HEK293 (cell line): ENCODE measurements around the gene PEF1.

ENCODE experiments used
- CTCF ChIA-PET: fragments of 350-600 bp; formaldehyde crosslinking; extraction: SDS; loops from one replicate; lab custom pipeline; 2021; ENCODE audit warnings: antibody characterized with exemption; lab: Yijun Ruan, JAX
- POLR2A ChIA-PET: fragments of 300-600 bp; formaldehyde crosslinking; extraction: SDS; loops from one replicate; lab custom pipeline; 2020; ENCODE audit warnings: antibody characterized with exemption, inconsistent platforms; lab: Yijun Ruan, JAX
- H3K27ac ChIP-seq: fragments of 200-500 bp; sonication (Bioruptor generic); 2 replicates; pipeline ENCODE4 v1.5.1; 2014; ENCODE audit warnings: low read depth, low read length, control low read depth, inconsistent platforms; ENCODE audit errors: extremely low read depth
- H3K36me3 ChIP-seq, 2 experiments: fragments of 200-500 bp in 1 of 2; sonication (Bioruptor generic) in 1 of 2; 1 replicate in 1 of 2; 2 replicates in 1 of 2; pipeline ENCODE4 v1.5.1; 2014 to 2017; ENCODE audit warnings: inconsistent platforms in 2 of 2, low read length in 2 of 2; ENCODE audit not compliant: control insufficient read depth in 2 of 2, insufficient read depth in 1 of 2
- H3K4me1 ChIP-seq: fragments of 200-500 bp; sonication (Bioruptor generic); 2 replicates; pipeline ENCODE4 v1.5.1; 2014; ENCODE audit warnings: mild to moderate bottlenecking, low read length, inconsistent platforms; ENCODE audit not compliant: control insufficient read depth, insufficient read depth
- H3K4me3 ChIP-seq: 2 replicates; pipeline ENCODE4 v1.5.1; 2011; ENCODE audit warnings: low read depth, mild to moderate bottlenecking, control low read depth, low read length, moderate library complexity
- H3K9me3 ChIP-seq: fragments of 200-500 bp; sonication (Bioruptor generic); 2 replicates; pipeline ENCODE4 v1.5.1; 2014; ENCODE audit warnings: low read depth, low read length, inconsistent platforms; ENCODE audit not compliant: control insufficient read depth, insufficient read depth
- BCL11B ChIP-seq: fragments of 450-650 bp; formaldehyde crosslinking; IDR thresholded peaks from 2 replicates; pipeline ENCODE4 v1.5.1; 2016; ENCODE audit warnings: low read depth, missing biosample characterization, missing genetic modification characterization
- GLIS2 ChIP-seq: fragments of 450-650 bp; formaldehyde crosslinking; IDR thresholded peaks from 2 replicates; pipeline ENCODE4 v1.5.1; 2016; ENCODE audit warnings: missing biosample characterization, missing genetic modification characterization
- IKZF3 ChIP-seq: fragments of 450-650 bp; IDR thresholded peaks from 2 replicates; pipeline ENCODE4 v1.5.0; 2018; ENCODE audit warnings: missing biosample characterization, mild to moderate bottlenecking, missing genetic modification characterization, moderate library complexity
- KLF10 ChIP-seq: fragments of 450-650 bp; IDR thresholded peaks from 2 replicates; pipeline ENCODE4 v1.5.1; 2018; ENCODE audit warnings: missing biosample characterization, mild to moderate bottlenecking, missing genetic modification characterization
- KLF7 ChIP-seq: fragments of 450-650 bp; formaldehyde crosslinking; IDR thresholded peaks from 2 replicates; pipeline ENCODE4 v1.5.1; 2016; ENCODE audit warnings: missing biosample characterization, missing genetic modification characterization, borderline replicate concordance
- SP7 ChIP-seq: fragments of 450-650 bp; formaldehyde crosslinking; IDR thresholded peaks from 2 replicates; pipeline ENCODE4 v1.5.1; 2016; ENCODE audit warnings: missing biosample characterization, missing genetic modification characterization
- ZNF121 ChIP-seq: fragments of 450-650 bp; formaldehyde crosslinking; IDR thresholded peaks from 2 replicates; pipeline ENCODE4 v1.5.1; 2016; ENCODE audit warnings: missing biosample characterization, missing genetic modification characterization
- ZNF19 ChIP-seq: fragments of 450-650 bp; formaldehyde crosslinking; IDR thresholded peaks from 2 replicates; pipeline ENCODE4; 2016; ENCODE audit warnings: missing biosample characterization, missing genetic modification characterization, low read depth
- ZNF24 ChIP-seq: fragments of 450-650 bp; formaldehyde crosslinking; IDR thresholded peaks from 2 replicates; pipeline ENCODE4 v1.5.1; 2016; ENCODE audit warnings: missing biosample characterization, missing genetic modification characterization
- ZNF391 ChIP-seq: fragments of 450-650 bp; formaldehyde crosslinking; IDR thresholded peaks from 2 replicates; pipeline ENCODE4 v1.5.1; 2016; ENCODE audit warnings: low read depth, missing biosample characterization, missing genetic modification characterization, borderline replicate concordance
- ZNF404 ChIP-seq: fragments of 450-650 bp; formaldehyde crosslinking; IDR thresholded peaks from 2 replicates; pipeline ENCODE4 v1.5.1; 2017; ENCODE audit warnings: missing biosample characterization, missing genetic modification characterization
- ZNF558 ChIP-seq: fragments of 450-650 bp; formaldehyde crosslinking; IDR thresholded peaks from 2 replicates; pipeline ENCODE4 v1.5.1; 2016; ENCODE audit warnings: missing biosample characterization, missing genetic modification characterization
- ZNF571 ChIP-seq: fragments of 450-650 bp; formaldehyde crosslinking; IDR thresholded peaks from 2 replicates; pipeline ENCODE4 v1.5.0; 2017; ENCODE audit warnings: missing biosample characterization, missing genetic modification characterization
- ZNF623 ChIP-seq: fragments of 450-650 bp; formaldehyde crosslinking; IDR thresholded peaks from 2 replicates; pipeline ENCODE4 v1.5.1; 2016; ENCODE audit warnings: missing biosample characterization, missing genetic modification characterization
- ZNF677 ChIP-seq: fragments of 450-650 bp; IDR thresholded peaks from 2 replicates; pipeline ENCODE4 v1.5.0; 2018; ENCODE audit warnings: missing biosample characterization, mild to moderate bottlenecking, missing genetic modification characterization, moderate library complexity
- ZNF76 ChIP-seq: fragments of 450-650 bp; formaldehyde crosslinking; IDR thresholded peaks from 2 replicates; pipeline ENCODE4; 2016; ENCODE audit warnings: low read depth, missing biosample characterization, missing genetic modification characterization, borderline replicate concordance
- TF ChIP-seq, protein P1 (sequence below): fragments of 450-650 bp; formaldehyde crosslinking; IDR thresholded peaks from 2 replicates; pipeline ENCODE4 v1.5.1; 2016; ENCODE audit warnings: missing biosample characterization, missing genetic modification characterization
- TF ChIP-seq, protein P2 (sequence below): fragments of 450-650 bp; formaldehyde crosslinking; IDR thresholded peaks from 2 replicates; pipeline ENCODE4 v1.5.1; 2017; ENCODE audit warnings: missing biosample characterization, missing genetic modification characterization
- TF ChIP-seq, protein P3 (sequence below): fragments of 450-650 bp; formaldehyde crosslinking; IDR thresholded peaks from 2 replicates; pipeline ENCODE4 v1.5.1; 2017; ENCODE audit warnings: missing biosample characterization, missing genetic modification characterization
- TF ChIP-seq, protein P4 (sequence below): fragments of 450-650 bp; formaldehyde crosslinking; IDR thresholded peaks from 2 replicates; pipeline ENCODE4 v1.5.0; 2017; ENCODE audit warnings: missing biosample characterization, missing genetic modification characterization, borderline replicate concordance

Gene PEF1

DNA sequence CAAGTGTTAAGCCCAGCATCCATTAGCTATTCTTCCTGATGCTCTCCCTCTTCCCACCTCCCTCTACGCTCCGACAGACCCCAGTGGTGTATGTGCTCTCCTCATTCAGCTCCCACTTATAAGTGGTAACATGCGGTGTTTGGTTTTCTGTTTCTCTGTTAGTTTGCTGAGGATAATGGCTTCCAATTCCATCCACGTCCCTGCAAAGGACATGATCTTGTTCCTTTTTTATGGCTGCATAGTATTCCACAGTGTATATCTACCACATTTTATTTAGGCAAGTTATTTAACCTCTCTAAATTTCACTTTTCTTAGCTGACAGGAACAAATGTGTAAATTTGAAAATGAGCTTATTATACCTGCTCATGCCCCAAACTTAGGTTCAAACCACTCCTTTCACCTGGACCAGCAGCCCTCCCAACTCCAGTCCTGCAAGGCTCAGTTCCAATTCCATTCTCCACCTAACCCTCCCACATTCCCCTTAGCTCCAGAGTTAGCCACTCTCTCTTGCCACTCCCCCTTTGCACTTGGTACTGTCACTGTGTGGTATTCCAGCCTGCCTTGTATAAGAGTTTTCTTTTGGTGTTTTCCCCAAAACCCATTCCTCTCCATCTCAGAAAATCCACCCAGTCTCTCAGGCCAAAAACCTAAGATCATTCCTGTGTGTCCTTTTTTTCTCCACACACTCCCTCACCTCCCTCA, 1.7 kb upstream of the PEF1 start (continued):
- TF ChIP-seq ZNF677 (tag by site-specific recombination) (no peak), ZNF404 (tag by site-specific recombination) (no peak), ZNF571 (tag by site-specific recombination) (no peak), ZNF76 (no peak), SP7 (tag by site-specific recombination) (0 out of 2 replicates have a peak, but pooled peaks have one; percentile 13)
- TF ChIP-seq, protein P1, sequence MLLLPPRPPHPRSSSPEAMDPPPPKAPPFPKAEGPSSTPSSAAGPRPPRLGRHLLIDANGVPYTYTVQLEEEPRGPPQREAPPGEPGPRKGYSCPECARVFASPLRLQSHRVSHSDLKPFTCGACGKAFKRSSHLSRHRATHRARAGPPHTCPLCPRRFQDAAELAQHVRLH (tag by site-specific recombination): peak; percentile 83
- TF ChIP-seq, all 188 proteins: peak for 4

DNA sequence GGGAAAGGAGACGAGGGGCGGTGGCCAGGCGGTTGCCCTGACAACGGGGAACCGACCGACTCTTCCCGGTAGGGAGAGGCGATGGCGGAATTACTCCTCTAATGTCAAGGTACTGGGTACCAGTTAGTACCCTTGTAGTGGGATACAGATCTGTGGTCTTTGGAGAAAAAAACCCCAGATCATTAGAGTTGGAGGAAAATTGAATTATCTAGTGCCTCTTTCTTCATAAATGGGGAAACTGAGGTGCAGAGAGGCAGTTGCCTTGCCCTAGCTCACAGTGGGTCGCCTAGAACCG, 545 bp upstream of the PEF1 start:
- Histone ChIP-seq H3K27ac (peak overlapping the region; percentile 74), H3K4me1 (peaks cover 3% of the 10 kb centered on the region; the same call in 1 of the 2 replicates), H3K36me3 (peaks cover 0 to 11% of the 10 kb centered on the region in 2 experiments; a peak in 1 of 3 replicates), H3K9me3 (no peaks in the 10 kb centered on the region), H3K4me3 (peak overlapping the region; percentile 76)
- ChIA-PET POLR2A (interaction anchor here (0.5 to 1.9 kb wide), 17 partner anchors 11 to 620 kb away, joined by 3 to 9 read pairs (median 4); partner anchors contain the start of genes COL16A1, KPNA6, SNRNP40 and ZCCHC17), CTCF (interaction anchor here (0.6 to 1.8 kb wide), 6 partner anchors 12 to 319 kb away, joined by 3 to 6 read pairs (median 4); no protein-coding TSS in a partner anchor)
- no peak for TF ChIP-seq ZNF24 (tag by site-specific recombination)
- no peak for TF ChIP-seq KLF10 (tag by site-specific recombination)
- TF ChIP-seq ZNF391 (tag by site-specific recombination): no peak
- TF ChIP-seq, protein P2, sequence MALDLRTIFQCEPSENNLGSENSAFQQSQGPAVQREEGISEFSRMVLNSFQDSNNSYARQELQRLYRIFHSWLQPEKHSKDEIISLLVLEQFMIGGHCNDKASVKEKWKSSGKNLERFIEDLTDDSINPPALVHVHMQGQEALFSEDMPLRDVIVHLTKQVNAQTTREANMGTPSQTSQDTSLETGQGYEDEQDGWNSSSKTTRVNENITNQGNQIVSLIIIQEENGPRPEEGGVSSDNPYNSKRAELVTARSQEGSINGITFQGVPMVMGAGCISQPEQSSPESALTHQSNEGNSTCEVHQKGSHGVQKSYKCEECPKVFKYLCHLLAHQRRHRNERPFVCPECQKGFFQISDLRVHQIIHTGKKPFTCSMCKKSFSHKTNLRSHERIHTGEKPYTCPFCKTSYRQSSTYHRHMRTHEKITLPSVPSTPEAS (tag by site-specific recombination): no peak
- TF ChIP-seq ZNF623 (tag by site-specific recombination): no peak
- TF ChIP-seq, protein P3, sequence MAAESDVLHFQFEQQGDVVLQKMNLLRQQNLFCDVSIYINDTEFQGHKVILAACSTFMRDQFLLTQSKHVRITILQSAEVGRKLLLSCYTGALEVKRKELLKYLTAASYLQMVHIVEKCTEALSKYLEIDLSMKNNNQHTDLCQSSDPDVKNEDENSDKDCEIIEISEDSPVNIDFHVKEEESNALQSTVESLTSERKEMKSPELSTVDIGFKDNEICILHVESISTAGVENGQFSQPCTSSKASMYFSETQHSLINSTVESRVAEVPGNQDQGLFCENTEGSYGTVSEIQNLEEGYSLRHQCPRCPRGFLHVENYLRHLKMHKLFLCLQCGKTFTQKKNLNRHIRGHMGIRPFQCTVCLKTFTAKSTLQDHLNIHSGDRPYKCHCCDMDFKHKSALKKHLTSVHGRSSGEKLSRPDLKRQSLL: peak; percentile 37; the same call in 1 of the 2 replicates
- no peak for TF ChIP-seq IKZF3
- no peak for TF ChIP-seq ZNF404 (tag by site-specific recombination)
- no peak for TF ChIP-seq ZNF121 (tag by site-specific recombination)
- TF ChIP-seq ZNF19 (tag by site-specific recombination): no peak
- TF ChIP-seq ZNF558 (tag by site-specific recombination): 0 out of 2 replicates have a peak, but pooled peaks have one; percentile 2
- TF ChIP-seq BCL11B (tag by site-specific recombination): no peak
- TF ChIP-seq GLIS2: no peak
- TF ChIP-seq, protein P4, sequence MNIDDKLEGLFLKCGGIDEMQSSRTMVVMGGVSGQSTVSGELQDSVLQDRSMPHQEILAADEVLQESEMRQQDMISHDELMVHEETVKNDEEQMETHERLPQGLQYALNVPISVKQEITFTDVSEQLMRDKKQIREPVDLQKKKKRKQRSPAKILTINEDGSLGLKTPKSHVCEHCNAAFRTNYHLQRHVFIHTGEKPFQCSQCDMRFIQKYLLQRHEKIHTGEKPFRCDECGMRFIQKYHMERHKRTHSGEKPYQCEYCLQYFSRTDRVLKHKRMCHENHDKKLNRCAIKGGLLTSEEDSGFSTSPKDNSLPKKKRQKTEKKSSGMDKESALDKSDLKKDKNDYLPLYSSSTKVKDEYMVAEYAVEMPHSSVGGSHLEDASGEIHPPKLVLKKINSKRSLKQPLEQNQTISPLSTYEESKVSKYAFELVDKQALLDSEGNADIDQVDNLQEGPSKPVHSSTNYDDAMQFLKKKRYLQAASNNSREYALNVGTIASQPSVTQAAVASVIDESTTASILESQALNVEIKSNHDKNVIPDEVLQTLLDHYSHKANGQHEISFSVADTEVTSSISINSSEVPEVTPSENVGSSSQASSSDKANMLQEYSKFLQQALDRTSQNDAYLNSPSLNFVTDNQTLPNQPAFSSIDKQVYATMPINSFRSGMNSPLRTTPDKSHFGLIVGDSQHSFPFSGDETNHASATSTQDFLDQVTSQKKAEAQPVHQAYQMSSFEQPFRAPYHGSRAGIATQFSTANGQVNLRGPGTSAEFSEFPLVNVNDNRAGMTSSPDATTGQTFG (tag by site-specific recombination): no peak
- no peak for TF ChIP-seq KLF7 (tag by site-specific recombination)
